H1 (cell line): ENCODE data around the gene RFPL1. TPM values are rescaled to one million over a fixed set of nuclear protein-coding genes. Genes with fewer than 3 reads are reported as not detected.

Experiments used
- CTCF ChIA-PET: fragments of 300-600 bp; sonication (Branson Sonifier 250); formaldehyde crosslinking; loops from one replicate; lab custom pipeline; 2021; ENCODE audit not compliant: partially characterized antibody; lab: Charles Lee
- POLR2A ChIA-PET: fragments of 300-600 bp; sonication (Branson Sonifier 250); formaldehyde crosslinking; loops from one replicate; lab custom pipeline; 2021; ENCODE audit warnings: inconsistent platforms; ENCODE audit not compliant: partially characterized antibody; lab: Charles Lee
- DNase-seq, 2 experiments: peaks; one replicate each; pipeline versions ENCODE4 v3.0.0 to v3.0.0-alpha.2; 2010 to 2022; ENCODE audit warnings: low spot score in 2 of 2, low read depth in 1 of 2, mixed read lengths in 1 of 2
- FAIRE-seq: peaks from 2 replicates; lab custom pipeline; 2011; peaks lifted over from hg19 to GRCh38; lab: Jason Lieb, UNC
- H2AFZ ChIP-seq: 2 replicates; pipeline ENCODE4 v1.8.1; 2012; ENCODE audit warnings: low read length, inconsistent platforms
- H2AK5ac ChIP-seq: 2 replicates; pipeline ENCODE4 v1.6.1; 2013; ENCODE audit warnings: low read depth, low read length
- H2BK120ac ChIP-seq: replicated peaks from 2 replicates; pipeline ENCODE3; 2013; ENCODE audit warnings: low read depth, low read length, inconsistent platforms
- H2BK12ac ChIP-seq: 2 replicates; pipeline ENCODE4 v1.6.1; 2013; ENCODE audit warnings: low read depth, low read length
- H2BK15ac ChIP-seq: 2 replicates; pipeline ENCODE4 v1.6.1; 2013; ENCODE audit warnings: low read length
- H2BK20ac ChIP-seq: 2 replicates; pipeline ENCODE4 v1.6.1; 2013; ENCODE audit warnings: low read length
- H2BK5ac ChIP-seq: 2 replicates; pipeline ENCODE4 v1.6.1; 2013; ENCODE audit warnings: low read depth, low read length
- H3K14ac ChIP-seq: 2 replicates; pipeline ENCODE4 v1.6.1; 2013; ENCODE audit warnings: inconsistent platforms; ENCODE audit not compliant: insufficient read length
- H3K18ac ChIP-seq: 2 replicates; pipeline ENCODE4 v1.6.1; 2013; ENCODE audit warnings: low read length; ENCODE audit errors: extremely low read depth
- H3K23ac ChIP-seq: 2 replicates; pipeline ENCODE4 v1.6.1; 2013; ENCODE audit warnings: inconsistent platforms; ENCODE audit not compliant: insufficient read length
- H3K23me2 ChIP-seq: 2 replicates; pipeline ENCODE4 v1.6.1; 2013; ENCODE audit warnings: low read depth, low read length
- H3K27ac ChIP-seq: 2 replicates; pipeline ENCODE4 v1.6.1; 2011; ENCODE audit warnings: low read depth, low read length, inconsistent platforms
- H3K27me3 ChIP-seq, 4 experiments: replicated peaks in 1 of 4; 1 replicate in 1 of 4; 2 replicates in 3 of 4; pipeline versions ENCODE4 v1.6.1 to v1.8.1; 2011 to 2013; ENCODE audit warnings: low read length in 3 of 4, mild to moderate bottlenecking in 3 of 4, inconsistent platforms in 2 of 4, mixed read lengths in 2 of 4, moderate library complexity in 1 of 4; ENCODE audit not compliant: control insufficient read depth in 3 of 4, insufficient read depth in 3 of 4; ENCODE audit errors: extremely low read depth in 1 of 4
- H3K36me3 ChIP-seq, 4 experiments: 2 replicates each; pipeline versions ENCODE4 v1.6.1 to v1.8.1; 2011 to 2013; ENCODE audit warnings: mild to moderate bottlenecking in 4 of 4, low read length in 3 of 4, moderate library complexity in 2 of 4, control low read depth in 1 of 4, inconsistent platforms in 1 of 4; ENCODE audit not compliant: insufficient read depth in 4 of 4, control insufficient read depth in 2 of 4
- H3K4ac ChIP-seq: replicated peaks from 2 replicates; pipeline ENCODE3; 2013; ENCODE audit warnings: low read length, low read depth, mixed read lengths, inconsistent platforms; ENCODE audit not compliant: insufficient read length
- H3K4me1 ChIP-seq, 4 experiments: replicated peaks in 1 of 4; 1 replicate in 1 of 4; 2 replicates in 3 of 4; pipeline versions ENCODE4 v1.6.1 to v1.8.1; 2011 to 2013; ENCODE audit warnings: low read length in 3 of 4, inconsistent platforms in 2 of 4, mixed read lengths in 1 of 4; ENCODE audit not compliant: insufficient read depth in 4 of 4, control insufficient read depth in 3 of 4
- H3K4me2 ChIP-seq, 2 experiments: 2 replicates each; pipeline versions ENCODE4 v1.6.1 to v1.8.1; 2011 to 2013; ENCODE audit warnings: low read depth in 2 of 2, low read length in 2 of 2, control low read depth in 1 of 2, inconsistent platforms in 1 of 2, mild to moderate bottlenecking in 1 of 2; ENCODE audit not compliant: insufficient read depth in 1 of 2
- H3K4me3 ChIP-seq, 4 experiments: fragments of 200-600, 300-600 bp in 1 of 4; sonication (generic), shearing (Covaris generic), sonication (Bioruptor Twin) in 1 of 4; 2 replicates each; pipeline versions ENCODE4 v1.5.1 to v1.8.1; 2011 to 2016; ENCODE audit warnings: low read length in 4 of 4, low read depth in 3 of 4, control low read depth in 2 of 4, inconsistent platforms in 2 of 4, mild to moderate bottlenecking in 2 of 4, mixed read lengths in 1 of 4, moderate library complexity in 1 of 4; ENCODE audit not compliant: insufficient read depth in 2 of 4; ENCODE audit errors: extremely low read depth in 1 of 4
- H3K56ac ChIP-seq: replicated peaks from 2 replicates; pipeline ENCODE3; 2013; ENCODE audit warnings: low read depth, mild to moderate bottlenecking, mixed read lengths, low read length, inconsistent platforms; ENCODE audit not compliant: insufficient read length
- H3K79me1 ChIP-seq: 2 replicates; pipeline ENCODE4 v1.6.1; 2013; ENCODE audit warnings: low read depth, low read length, control low read depth
- H3K79me2 ChIP-seq, 2 experiments: 2 replicates each; pipeline versions ENCODE4 v1.6.1 to v1.8.1; 2012 to 2013; ENCODE audit warnings: low read length in 2 of 2, mild to moderate bottlenecking in 2 of 2, inconsistent platforms in 1 of 2; ENCODE audit not compliant: insufficient read depth in 2 of 2, control insufficient read depth in 1 of 2
- H3K9ac ChIP-seq, 4 experiments: replicated peaks in 1 of 4; 1 replicate in 1 of 4; 2 replicates in 3 of 4; pipeline versions ENCODE4 v1.6.1 to v1.8.1; 2011 to 2013; ENCODE audit warnings: low read depth in 3 of 4, low read length in 3 of 4, control low read depth in 2 of 4, mild to moderate bottlenecking in 2 of 4, moderate library complexity in 2 of 4, inconsistent platforms in 1 of 4; ENCODE audit errors: extremely low read depth in 1 of 4
- H3K9me3 ChIP-seq, 2 experiments: 2 replicates each; pipeline versions ENCODE4 v1.6.1 to v1.8.1; 2012 to 2013; ENCODE audit warnings: mild to moderate bottlenecking in 2 of 2, moderate library complexity in 2 of 2, control low read depth in 1 of 2, inconsistent platforms in 1 of 2, low read depth in 1 of 2, low read length in 1 of 2, mixed read lengths in 1 of 2; ENCODE audit not compliant: insufficient read depth in 2 of 2
- H4K20me1 ChIP-seq, 2 experiments: replicated peaks in 1 of 2; 2 replicates each; pipeline versions ENCODE3 to v1.8.1; 2011 to 2013; ENCODE audit warnings: inconsistent platforms in 2 of 2, low read length in 2 of 2, mild to moderate bottlenecking in 1 of 2; ENCODE audit not compliant: insufficient read depth in 2 of 2, control insufficient read depth in 1 of 2
- H4K5ac ChIP-seq: 2 replicates; pipeline ENCODE4 v1.6.1; 2013; ENCODE audit warnings: low read length, low read depth, mixed read lengths, inconsistent platforms; ENCODE audit not compliant: insufficient read length
- H4K8ac ChIP-seq: 2 replicates; pipeline ENCODE4 v1.8.0; 2013; ENCODE audit warnings: mild to moderate bottlenecking, moderate library complexity, low read length, inconsistent platforms; ENCODE audit not compliant: insufficient read depth; ENCODE audit errors: extremely low read depth
- H4K91ac ChIP-seq: replicated peaks from 2 replicates; pipeline ENCODE3; 2013; ENCODE audit warnings: low read length, mixed read lengths, inconsistent platforms; ENCODE audit not compliant: insufficient read length
- ASH2L ChIP-seq: fragments of 200-600, 300-600 bp; sonication (generic); IDR thresholded peaks from one replicate; pipeline ENCODE4 v1.7.1; 2017; ENCODE audit warnings: low read length
- BACH1 ChIP-seq: IDR thresholded peaks from 2 replicates; pipeline ENCODE4 v1.6.1; 2012; ENCODE audit warnings: low read length, improper control_type of control experiment
- CREB1 ChIP-seq: IDR thresholded peaks from 2 replicates; pipeline ENCODE4 v1.6.1; 2012; ENCODE audit warnings: inconsistent platforms
- EZH2 ChIP-seq: fragments of 200-600 bp; sonication (generic); IDR thresholded peaks from 2 replicates; pipeline ENCODE4 v1.7.1; 2012; ENCODE audit warnings: low read depth, mild to moderate bottlenecking, moderate library complexity, low read length, inconsistent platforms; ENCODE audit not compliant: severe bottlenecking
- GABPA ChIP-seq: IDR thresholded peaks from 2 replicates; pipeline ENCODE4 v1.6.1; 2011; ENCODE audit warnings: mild to moderate bottlenecking, low read length, moderate library complexity, borderline replicate concordance; ENCODE audit not compliant: insufficient read depth
- JUN ChIP-seq: IDR thresholded peaks from 2 replicates; pipeline ENCODE4 v1.6.1; 2011; ENCODE audit warnings: low read depth, mild to moderate bottlenecking, improper control_type of control experiment, low read length
- KDM1A ChIP-seq: fragments of 200-600, 300-600 bp; sonication (generic); IDR thresholded peaks from 2 replicates; pipeline ENCODE4 v1.7.1; 2016; ENCODE audit warnings: mild to moderate bottlenecking, low read length, borderline replicate concordance
- POLR2A ChIP-seq, 2 experiments: IDR thresholded peaks; 1 replicate in 1 of 2; 2 replicates in 1 of 2; pipeline ENCODE4 v1.6.1; 2011; ENCODE audit warnings: low read depth in 2 of 2, low read length in 2 of 2, mild to moderate bottlenecking in 2 of 2; ENCODE audit errors: control extremely low read depth in 1 of 2
- POU5F1 ChIP-seq: IDR thresholded peaks from 2 replicates; pipeline ENCODE4 v1.6.1; 2011; ENCODE audit warnings: low read depth, mild to moderate bottlenecking, low read length, moderate library complexity
- RBBP5 ChIP-seq: IDR thresholded peaks from 2 replicates; pipeline ENCODE4 v1.7.1; 2012; ENCODE audit warnings: low read depth, mild to moderate bottlenecking, inconsistent platforms, low read length, moderate library complexity, borderline replicate concordance
- SP1 ChIP-seq: IDR thresholded peaks from 2 replicates; pipeline ENCODE4 v1.6.1; 2011; ENCODE audit warnings: low read depth, low read length
- SUZ12 ChIP-seq: fragments of 200-600 bp; sonication (generic); IDR thresholded peaks from 2 replicates; pipeline ENCODE4 v1.6.1; 2012; ENCODE audit warnings: mild to moderate bottlenecking, inconsistent platforms, low read length, moderate library complexity, mixed read lengths
- TAF7 ChIP-seq: optimal IDR thresholded peaks from 2 replicates; pipeline ENCODE3; 2011; ENCODE audit warnings: low read depth, mild to moderate bottlenecking, inconsistent platforms, low read length, moderate library complexity, borderline replicate concordance
- ZNF274 ChIP-seq: IDR thresholded peaks from 2 replicates; pipeline ENCODE4 v1.7.0; 2012; ENCODE audit warnings: low read length, borderline replicate concordance; ENCODE audit errors: extremely low read depth
- whole genome bisulfite sequencing, 2 experiments: shearing (Covaris generic) in 1 of 2; methylation state at CpG; one replicate each; pipeline versions ENCODE4 v1.1.6 to v1.1.7; 2013 to 2015; ENCODE audit warnings: low lambda C conversion rate in 2 of 2, mixed read lengths in 2 of 2, inconsistent platforms in 1 of 2, low coverage in 1 of 2, missing lambda C conversion rate in 1 of 2; ENCODE audit not compliant: insufficient replicate concordance in 2 of 2, insufficient coverage in 1 of 2, insufficient read length in 1 of 2; ENCODE audit errors: extremely low coverage in 1 of 2, missing lambda C conversion rate in 1 of 2; 5-methylcytosine and 5-hydroxymethylcytosine counted together
- polyA plus RNA-seq, 7 experiments: library from polyadenylated mRNA; depleted of rRNA in 3 of 7; stranded (reverse) in 5 of 7; unstranded in 2 of 7; fragments of >200 nt in 5 of 7; fragments of 200-250 nt in 2 of 7; gene quantifications; 1 replicate in 5 of 7; 2 replicates in 1 of 7; 4 replicates in 1 of 7; pipeline versions ENCODE4 v1.2.1 to v1.2.3, GENCODE V29; 2011 to 2013; ENCODE audit warnings: missing spikeins in 2 of 7, mixed read lengths in 2 of 7
- total RNA-seq: library from RNA; stranded (reverse); fragmentation: NEBNext Ultra II Directional; extraction: Animal tissue kit (Norgen Biotek cat#: 25700); gene quantifications from 2 replicates; pipeline ENCODE4 v1.2.1, GENCODE V29; 2021
- TF ChIP-seq, protein P1 (sequence below): IDR thresholded peaks from 2 replicates; pipeline ENCODE4 v1.6.1; 2012; ENCODE audit warnings: inconsistent platforms

RFPL1 gene
- total and polyA plus RNA-seq, 2 of the 8 experiments (the other 6 are each of a cell fraction or from before 2014, with no cell fraction given), result not detected

DNA sequence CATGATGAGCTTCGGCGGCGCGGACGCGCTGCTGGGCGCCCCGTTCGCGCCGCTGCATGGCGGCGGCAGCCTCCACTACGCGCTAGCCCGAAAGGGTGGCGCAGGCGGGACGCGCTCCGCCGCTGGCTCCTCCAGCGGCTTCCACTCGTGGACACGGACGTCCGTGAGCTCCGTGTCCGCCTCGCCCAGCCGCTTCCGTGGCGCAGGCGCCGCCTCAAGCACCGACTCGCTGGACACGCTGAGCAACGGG lies 41.8 kb downstream of the RFPL1 start:
- 12% methylated on average over 29 of the region's 39 CpGs; no CpG with 5 or more reads in 1 of the 2 experiments for WGBS, 2 experiments
- DNase-seq, result no peak
- H3K18ac ChIP-seq, result peak overlapping the region; percentile 60; the same call in 1 of the 2 replicates
- H3K4me1 ChIP-seq, result peaks cover 14 to 27% (median 20%) of the 10 kb centered on the region in 4 experiments
- ChIA-PET CTCF (interaction anchor here (0.6 to 6.2 kb wide), 3 partner anchors 10 to 76 kb away, joined by 3 to 42 read pairs (median 4); no protein-coding TSS in a partner anchor), POLR2A (interaction anchor here (0.9 to 3.7 kb wide), 7 partner anchors 10 to 167 kb away, joined by 3 to 36 read pairs (median 3); no protein-coding TSS in a partner anchor)
- H2BK12ac ChIP-seq, result peak overlapping the region; percentile 62; the same call in 1 of the 2 replicates
- H3K4ac ChIP-seq, result no peak overlapping the region
- H2BK5ac ChIP-seq, result no peak overlapping the region
- no peak overlapping the region for H3K14ac ChIP-seq
- H3K56ac ChIP-seq, result no peak overlapping the region
- no peaks in the 10 kb centered on the region for H3K79me2 ChIP-seq
- H2BK20ac ChIP-seq, result peak overlapping the region; percentile 6; the same call in 1 of the 2 replicates
- peak overlapping the region; percentile 62; the same call in 1 of the 2 replicates for H4K8ac ChIP-seq
- no peaks in the 10 kb centered on the region for H3K79me1 ChIP-seq
- H3K9me3 ChIP-seq, result peaks cover 0 to 11% of the 10 kb centered on the region in 2 experiments; a peak in 2 of 4 replicates
- peaks cover 0 to 12% (median 0%) of the 10 kb centered on the region in 4 experiments; a peak in 3 of 8 replicates for H3K36me3 ChIP-seq
- no peak overlapping the region for H3K9ac ChIP-seq
- peak overlapping the region; percentile 4 to 57 (median 24); a peak in 4 of 8 replicates for H3K4me3 ChIP-seq
- no peak overlapping the region for H2BK15ac ChIP-seq
- H2AK5ac ChIP-seq, result no peak overlapping the region; the same call in 1 of the 2 replicates
- H3K27me3 ChIP-seq, result peaks cover 26 to 58% (median 51%) of the 10 kb centered on the region in 4 experiments
- no peak for FAIRE-seq
- no peak overlapping the region for H4K91ac ChIP-seq
- no peak overlapping the region for H4K5ac ChIP-seq
- no peak overlapping the region for H2AFZ ChIP-seq
- H3K27ac ChIP-seq, result no peak overlapping the region
- peak overlapping the region; percentile 71 to 74 for H3K4me2 ChIP-seq
- peaks cover 4 to 5% of the 10 kb centered on the region in 2 experiments for H4K20me1 ChIP-seq
- no peak overlapping the region for H2BK120ac ChIP-seq
- H3K23ac ChIP-seq, result no peak overlapping the region
- peaks cover 19% of the 10 kb centered on the region; the same call in 1 of the 2 replicates for H3K23me2 ChIP-seq
- TF ChIP-seq ASH2L (no peak), BACH1 (no peak), POU5F1 (no peak), GABPA (no peak), RBBP5 (no peak), JUN (no peak), EZH2 (peak; percentile 84), TAF7 (no peak), POLR2A (IDR thresholded peaks at IDR 0.05; ENCODE audit: control extremely low read depth in 1 of 2, low read depth in 2 of 2, low read length in 2 of 2) (no peak), SUZ12 (0 out of 2 replicates have a peak, but pooled peaks have one; percentile 48), SP1 (no peak), KDM1A (no peak), ZNF274 (no peak), CREB1 (no peak)
- TF ChIP-seq, protein P1, sequence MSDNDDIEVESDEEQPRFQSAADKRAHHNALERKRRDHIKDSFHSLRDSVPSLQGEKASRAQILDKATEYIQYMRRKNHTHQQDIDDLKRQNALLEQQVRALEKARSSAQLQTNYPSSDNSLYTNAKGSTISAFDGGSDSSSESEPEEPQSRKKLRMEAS, result 0 out of 2 replicates have a peak, but pooled peaks have one; percentile 68
